Esophagus mucosa (tissue), 1 donor: ENCODE results near the gene BLOC1S3. TPM values are rescaled to one million over a fixed set of nuclear protein-coding genes. Genes with fewer than 3 reads are reported as not detected.
A peak's percentile ranks its signal among the peaks of the same experiment; 100 is the strongest.

Experiments used
- ATAC-seq: fragments of 200-7000 bp; cut with Tn5 transposase; one replicate; pipeline ENCODE4 v1.9.1; 2020
- total RNA-seq: library from RNA; stranded (reverse); gene quantifications from one replicate; pipeline ENCODE4 v1.2.4, GENCODE V29; 2023
- donor health status: DM: yes; HTN: yes; CAD: no.

BLOC1S3 gene
- total RNA-seq, 1 donor from 2014 or later = 8.8 TPM

DNA sequence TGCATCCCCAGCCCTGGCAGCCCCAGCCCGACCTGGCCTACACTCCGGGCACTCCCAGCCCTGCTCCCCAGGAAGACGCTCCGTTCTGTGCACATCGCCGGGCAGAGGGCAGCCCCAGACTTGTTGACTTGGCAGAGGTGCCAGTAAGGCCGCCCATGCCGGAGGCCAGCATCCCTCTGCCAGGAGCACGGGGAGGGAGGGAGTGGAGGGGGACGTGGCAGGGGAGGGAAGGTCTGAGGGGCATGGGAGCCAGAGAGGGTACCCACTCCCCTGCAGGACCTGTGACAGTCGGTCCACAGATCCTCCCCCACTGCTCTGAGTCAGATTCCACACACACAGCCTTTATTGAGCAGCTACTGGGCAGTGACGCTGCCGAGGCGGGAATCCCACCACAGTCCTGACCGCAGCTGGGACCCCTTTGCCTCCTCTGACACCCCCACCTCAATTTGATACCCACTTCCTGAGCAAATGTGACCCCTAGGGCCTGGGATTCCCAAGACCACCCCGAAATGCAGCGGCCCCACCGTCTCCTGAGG lies 15.9 kb upstream of the BLOC1S3 start:
- peak; percentile 62 for ATAC-seq

DNA sequence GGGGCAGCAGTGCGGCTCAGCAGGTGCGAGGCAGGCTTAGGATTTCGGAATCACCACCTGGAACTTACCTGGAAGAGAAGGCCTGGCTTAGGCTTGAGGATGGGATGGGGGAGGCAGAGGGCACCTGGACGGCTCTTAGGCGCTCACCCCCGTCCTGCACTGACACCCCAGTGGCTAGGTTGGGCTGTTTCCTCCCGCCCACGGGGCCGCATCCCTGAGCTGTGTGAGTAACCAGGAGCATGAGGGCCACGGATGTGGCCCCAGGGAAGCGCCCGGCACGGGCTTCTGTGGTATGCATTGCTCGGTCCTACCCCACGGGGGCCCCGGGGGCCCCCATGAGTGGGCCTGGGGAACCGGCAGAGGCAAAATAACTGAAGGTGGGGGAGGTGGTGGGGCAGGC lies 15.4 kb upstream of the BLOC1S3 start:
- peak; percentile 6 for ATAC-seq

DNA sequence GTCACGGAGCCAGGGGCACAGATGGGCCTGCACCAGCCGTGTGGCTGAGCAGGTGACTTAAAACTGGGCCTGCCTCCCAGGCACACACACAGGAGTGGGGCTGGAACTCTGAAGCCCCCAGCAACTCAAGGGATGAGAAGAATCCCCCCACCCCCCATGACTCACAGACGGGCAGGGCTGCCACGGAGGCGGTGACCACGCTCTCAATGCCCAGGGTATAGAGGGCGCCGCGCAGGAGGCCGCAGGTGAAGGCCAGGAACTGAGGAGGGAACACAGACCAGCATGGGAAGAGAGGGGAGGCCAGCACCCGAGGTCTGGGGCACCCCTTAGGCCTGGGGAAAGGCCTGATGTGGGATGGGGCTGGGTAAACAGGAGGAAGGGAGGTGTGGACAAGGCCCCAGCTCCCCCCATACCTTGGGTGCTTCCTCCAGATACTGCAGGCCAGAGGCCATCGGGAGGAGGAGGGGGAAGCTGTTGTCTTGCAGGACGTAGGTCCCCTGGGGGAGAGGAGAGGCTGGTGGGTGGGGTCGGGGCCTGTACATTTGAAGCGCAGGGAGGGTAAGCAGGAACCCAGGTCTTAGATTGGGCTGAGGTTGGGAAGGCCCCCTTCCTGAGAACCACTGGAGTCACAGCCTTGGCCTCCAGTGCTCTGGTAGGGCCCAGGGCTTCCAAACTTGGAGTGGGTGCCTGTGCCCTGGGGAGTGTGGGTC lies 14.7 kb upstream of the BLOC1S3 start:
- no peak for ATAC-seq

DNA sequence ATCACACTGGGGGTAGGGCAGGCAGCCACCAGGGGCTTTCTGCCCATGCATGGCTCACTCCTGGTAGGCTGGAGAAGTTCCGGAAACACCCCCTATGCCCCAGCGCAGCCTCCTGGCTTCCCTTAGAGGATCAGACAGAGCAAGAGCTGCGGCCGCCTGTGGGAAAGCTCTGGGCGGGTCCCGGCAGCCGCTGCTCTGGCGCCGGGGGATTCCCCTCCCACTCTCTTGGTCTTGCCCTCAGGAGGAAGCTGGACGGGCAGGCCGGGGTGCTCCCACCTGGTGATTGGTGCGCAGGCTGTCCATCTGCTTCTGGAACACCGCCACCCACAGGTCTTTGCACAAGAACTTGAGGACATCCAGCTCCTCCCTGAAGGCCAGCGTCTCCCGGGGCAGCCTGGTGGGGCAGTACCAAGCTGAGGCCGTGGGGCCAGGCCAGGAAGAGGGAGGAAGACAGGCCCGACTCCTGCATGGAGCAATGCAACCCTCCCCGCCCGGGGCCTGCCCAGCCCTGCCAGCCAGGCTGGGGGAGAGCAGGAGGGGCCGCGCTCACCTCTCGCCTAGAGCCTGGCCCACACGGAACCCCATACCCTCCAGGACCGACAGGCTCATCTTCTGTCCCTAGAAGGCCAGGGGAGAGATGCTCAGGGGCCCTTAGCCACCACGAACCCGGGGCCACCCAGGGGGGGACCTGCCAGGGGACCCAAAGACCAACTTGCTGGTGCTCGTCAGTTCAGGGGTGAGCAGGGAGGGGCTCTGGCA lies 13.8 kb upstream of the BLOC1S3 start:
- peak; percentile 56 for ATAC-seq

DNA sequence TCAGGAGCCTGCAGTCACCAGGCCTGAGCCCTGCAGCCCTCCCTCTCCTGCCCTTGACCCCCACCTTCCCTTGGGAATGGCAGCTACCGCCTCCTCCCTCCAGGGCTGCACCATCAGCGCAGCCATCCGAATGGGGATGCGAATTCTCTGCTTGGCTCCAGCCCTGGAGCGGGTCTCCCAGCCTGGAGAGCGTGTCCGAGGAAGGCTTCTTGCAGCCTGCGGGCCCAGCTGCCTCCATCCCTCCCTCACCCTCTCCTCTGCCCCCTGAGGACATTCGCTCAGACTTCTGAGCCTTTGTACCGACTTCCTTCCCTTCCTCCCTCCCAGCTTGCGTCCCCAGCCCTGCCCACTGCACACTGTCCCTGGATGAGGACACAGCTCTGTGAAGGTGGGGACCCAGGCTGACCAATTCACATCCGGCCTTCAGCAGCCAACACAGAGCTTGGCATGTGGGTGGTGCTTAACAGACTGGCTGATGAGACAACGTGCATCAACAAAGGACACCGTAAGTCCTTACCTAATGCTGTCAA lies 11.8 kb upstream of the BLOC1S3 start:
- no peak for ATAC-seq

DNA sequence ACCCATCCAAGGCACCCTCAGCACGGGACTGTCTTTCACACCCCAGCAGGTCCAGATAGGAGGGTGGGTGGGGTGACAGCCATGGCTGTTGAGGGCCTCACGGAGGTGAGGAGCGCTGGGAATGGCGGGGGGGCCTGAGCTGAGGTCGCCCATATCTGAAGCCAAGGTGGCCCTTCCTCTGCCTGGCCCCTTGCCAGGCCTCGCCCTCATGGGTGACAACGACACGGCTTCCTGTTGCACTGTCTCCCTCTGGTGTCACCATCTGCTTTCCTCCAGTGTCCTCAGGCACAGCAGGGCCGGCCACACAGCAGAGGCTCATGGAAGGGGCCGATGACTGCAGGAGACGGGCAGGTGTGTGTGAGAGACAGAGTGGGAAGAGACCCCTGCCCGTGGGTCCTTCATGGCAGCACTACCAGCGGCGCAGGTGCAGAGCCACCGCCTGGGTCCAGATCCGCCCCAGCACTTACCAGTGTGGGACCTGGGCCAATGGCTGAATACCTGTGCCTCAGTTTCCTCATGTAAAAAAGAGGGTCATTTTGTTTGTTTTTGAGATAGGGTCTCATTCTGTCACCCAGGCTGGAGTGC lies 9.7 kb upstream of the BLOC1S3 start:
- ATAC-seq = no peak

DNA sequence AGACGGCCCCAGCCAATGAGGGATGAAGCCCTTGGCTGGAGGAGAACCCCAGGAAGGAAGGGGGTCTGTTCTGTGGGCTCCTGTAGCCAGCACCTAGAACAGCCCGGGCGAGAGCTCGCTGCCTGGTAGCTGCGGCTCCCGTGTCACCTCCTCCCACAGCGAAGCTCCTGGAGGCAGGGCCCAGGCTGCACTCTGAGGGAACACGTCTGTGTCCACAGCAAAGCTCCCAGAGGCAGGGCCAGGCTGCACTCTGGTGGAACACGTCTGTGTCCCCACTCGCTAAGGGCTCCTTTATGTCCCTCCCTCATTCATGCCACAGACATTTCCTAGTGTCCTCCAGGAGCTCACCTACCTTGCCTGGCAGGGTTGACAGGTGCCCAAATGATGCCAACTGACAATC lies 9.0 kb upstream of the BLOC1S3 start:
- ATAC-seq = no peak

DNA sequence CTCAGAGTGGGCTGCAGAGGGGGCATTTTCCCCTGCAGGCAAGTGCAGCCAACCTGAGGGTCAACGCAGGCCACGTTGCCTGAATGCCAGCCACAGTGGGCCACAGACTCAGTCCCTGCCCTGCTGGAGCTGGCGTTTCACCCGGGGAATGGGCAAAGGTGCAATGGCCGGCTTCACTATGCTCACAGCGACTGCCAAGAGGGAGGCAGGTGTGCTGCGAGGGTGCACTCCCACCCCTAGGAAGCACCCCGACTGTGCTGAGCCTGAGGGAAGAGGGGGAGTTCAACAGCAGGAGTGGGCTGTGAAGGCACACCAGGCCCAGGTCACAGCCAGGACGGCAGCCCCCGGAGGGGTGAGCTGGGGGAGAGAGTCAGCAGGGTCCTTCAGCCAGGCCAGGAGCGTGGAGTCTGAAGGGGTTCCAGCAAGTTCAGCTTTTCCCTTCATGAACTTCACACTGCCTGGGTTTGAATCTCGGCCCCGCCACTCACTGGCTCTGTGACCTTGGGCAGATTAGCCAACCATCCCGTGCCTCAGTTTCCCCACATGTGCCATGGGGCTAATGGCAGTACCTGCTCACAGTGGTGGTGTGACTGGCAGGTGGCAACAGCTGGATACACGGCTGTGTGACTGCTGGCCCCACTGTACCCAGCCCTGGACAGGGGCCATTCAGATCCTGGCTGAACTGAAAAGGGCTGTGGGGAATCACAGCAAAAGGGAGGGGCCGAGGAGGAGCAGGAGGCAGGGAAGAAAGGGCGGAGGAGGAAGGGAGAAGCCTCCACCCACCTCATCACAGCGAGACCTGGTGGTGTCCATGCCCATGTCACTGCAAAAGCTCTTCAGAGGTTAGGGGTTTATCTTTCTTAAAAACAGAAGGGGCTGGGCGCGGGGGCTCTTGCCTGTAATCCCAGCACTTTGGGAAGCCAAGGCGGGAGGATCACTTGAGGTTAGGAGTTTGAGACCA lies 8.2 kb upstream of the BLOC1S3 start:
- ATAC-seq = peak; percentile 7

DNA sequence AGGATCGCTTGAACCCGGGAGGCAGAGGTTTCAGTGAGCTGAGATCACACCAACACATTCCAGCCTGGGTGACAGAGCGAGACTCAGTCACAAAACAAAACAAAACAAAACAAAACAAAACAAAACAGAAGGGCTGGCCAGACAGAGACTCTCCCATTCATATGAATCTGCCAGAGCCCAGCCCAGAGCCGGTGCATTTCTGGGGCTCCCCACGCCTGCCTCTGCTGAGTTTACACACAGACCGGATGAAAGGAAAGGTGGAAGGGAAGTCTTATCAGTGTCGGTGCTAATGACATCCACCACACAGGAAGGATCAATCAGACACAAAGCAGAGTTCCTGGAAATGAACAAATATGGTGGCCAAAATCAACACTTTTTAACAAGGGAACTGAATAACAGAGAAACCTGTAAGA lies 7.4 kb upstream of the BLOC1S3 start:
- peak; percentile 24 for ATAC-seq

DNA sequence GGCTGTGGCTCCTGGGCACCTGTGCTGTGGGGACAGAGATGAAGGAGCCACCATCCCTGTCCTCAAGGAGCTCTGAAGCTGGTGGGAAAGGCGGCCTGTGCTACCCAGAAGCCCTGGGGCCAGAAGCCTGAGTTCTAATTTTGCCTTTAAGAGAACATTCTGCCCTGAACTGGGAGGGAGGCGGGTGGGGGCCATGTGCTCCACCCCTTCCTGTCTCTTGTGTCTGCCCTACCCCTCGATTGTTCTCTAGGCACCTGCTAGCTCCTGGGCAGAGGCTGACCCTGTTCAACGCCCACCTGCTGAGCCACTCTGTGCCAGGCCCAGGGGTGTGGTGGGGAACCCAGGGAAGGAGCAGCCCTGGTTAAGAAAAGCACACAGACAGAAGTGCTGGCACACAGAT lies 6.4 kb upstream of the BLOC1S3 start:
- peak; percentile 12 for ATAC-seq

DNA sequence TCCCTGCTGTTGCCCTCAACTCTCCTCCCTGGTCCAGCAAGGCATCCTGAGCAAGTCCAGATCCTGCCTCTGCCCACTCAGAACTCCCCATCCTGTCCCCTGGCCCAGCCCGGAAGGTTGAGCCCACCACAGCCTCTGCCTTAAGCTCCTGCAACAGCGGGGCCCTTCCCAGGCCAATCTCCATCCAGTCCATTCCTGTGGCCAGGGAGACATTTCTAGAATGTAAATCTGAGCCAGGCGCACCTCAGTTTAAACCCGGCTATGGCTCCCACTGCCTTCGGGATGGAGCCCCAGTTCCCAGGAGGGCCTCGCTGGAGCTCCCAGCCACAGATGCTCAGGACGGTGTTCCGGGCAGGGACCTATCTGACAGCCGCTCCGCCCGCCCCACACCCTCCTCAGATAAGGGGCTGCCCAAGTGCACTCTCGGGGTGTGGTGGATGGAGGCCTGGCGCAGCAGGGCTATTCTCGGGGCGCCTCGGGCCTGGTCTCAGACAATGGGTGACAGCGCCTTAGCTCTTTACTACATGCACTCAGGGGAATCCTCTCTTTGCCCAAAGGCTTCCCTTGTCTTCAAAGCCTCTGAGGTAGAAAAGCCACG lies 5.9 kb upstream of the BLOC1S3 start:
- no peak for ATAC-seq

DNA sequence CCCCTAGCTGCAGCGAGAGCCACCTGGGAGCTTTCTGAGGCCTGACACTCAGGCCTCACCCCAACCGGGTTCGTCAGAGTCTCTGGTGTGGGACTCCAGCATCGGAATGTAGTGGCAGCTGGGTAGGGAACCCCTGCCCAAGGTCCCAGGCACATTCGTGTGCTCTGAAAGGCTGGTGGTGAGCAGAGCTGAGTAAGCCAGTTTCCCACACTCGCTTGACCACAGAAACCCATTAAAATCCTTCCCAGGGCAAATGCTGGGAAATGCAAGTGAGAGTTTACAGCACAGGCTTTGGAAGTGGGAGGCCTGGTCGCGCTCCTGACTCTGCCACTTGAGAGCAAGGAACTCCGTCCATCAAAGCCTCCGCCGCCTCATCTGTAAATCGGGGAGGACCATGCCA lies 4.8 kb upstream of the BLOC1S3 start:
- no peak for ATAC-seq

DNA sequence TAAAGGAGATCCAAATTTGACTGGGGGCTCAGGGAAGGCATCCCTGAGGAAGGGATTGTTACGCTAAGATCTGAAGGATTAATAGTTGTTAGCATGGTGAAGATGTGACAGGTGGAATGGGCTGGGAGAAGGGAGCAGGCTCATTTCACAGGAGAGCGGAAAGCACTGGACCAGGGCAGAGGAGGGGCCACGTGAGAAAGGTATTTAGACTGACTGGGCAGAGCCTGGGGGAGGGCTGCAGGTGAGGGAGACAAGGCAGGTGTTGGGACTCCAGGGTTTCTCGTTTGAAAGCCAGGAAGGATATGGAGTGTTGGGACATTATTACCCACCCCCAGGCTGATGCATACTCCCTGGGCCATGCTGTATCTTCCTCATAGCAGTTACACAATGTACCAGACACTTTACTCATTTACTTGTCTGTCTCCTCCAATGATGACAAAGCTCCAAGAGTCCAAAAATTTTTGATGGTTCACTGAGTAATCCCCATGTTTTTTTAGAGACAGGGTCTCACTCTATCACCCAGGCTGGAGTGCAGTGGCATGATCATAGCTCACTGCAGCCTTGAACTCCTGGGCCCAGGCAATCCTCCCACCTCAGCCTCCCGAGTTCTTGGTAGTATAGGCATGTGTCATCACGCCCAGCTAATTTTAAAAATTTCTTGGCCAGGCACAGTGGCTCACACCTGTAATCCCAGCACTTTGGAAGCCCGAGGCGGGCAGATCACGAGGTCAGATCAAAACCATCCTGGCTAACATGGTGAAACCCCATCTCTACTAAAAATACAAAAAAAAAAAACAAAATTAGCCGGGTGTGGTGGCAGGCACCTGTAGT lies 2.9 kb upstream of the BLOC1S3 start:
- ATAC-seq = no peak

DNA sequence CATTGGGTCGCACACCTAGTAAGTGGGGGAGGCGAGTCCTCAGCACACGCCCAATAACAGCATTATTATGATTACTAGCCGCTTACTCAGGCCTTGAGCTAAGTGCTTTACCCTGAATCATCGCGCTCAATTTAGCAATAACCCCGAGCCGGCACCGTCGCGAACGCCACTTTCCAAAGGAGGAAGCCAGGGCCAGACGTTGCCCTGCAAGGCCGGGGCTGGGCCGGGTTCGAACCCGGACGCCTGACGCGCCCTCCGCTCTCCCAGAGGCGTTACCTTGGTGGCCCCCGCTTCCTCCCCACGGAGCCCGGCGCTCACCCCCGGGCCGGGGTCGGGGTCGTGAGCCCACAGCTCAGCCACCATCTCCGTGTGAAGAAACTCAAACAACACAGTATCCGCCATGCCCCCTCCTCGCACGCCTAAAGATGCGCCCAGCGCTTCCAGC lies 745 bp upstream of the BLOC1S3 start, which contains the start of gene TRAPPC6A:
Gene TRAPPC6A (minus strand): TSS at position 421 of the 445 bp plus-strand sequence. CDS start 19 bp downstream, at position 402.
- peak; percentile 51 for ATAC-seq

DNA sequence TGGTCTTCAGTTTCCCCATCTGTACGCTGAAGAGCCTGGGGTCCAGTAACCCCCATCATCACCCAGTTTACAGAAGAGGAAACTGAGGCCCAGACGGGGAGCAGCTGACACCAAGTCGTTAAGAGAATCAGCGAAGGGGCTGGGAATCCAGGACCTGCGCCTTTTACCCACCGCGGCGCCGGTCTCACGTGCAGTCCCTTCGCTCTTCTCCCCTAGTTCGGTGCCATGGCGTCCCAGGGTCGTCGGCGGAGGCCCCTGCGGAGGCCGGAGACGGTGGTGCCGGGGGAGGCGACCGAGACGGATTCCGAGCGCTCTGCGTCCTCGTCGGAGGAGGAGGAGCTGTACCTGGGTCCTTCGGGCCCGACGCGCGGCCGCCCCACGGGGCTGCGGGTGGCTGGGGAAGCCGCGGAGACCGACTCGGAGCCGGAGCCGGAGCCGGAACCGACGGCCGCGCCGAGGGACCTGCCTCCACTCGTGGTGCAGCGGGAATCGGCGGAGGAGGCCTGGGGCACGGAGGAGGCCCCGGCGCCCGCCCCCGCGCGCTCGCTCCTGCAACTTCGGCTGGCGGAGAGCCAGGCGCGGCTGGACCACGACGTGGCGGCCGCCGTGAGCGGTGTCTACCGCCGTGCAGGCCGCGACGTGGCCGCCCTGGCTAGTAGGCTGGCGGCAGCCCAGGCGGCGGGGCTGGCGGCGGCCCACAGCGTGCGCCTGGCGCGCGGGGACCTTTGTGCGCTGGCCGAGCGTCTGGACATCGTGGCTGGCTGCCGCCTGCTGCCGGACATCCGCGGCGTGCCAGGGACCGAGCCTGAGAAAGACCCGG lies 698 bp downstream of the BLOC1S3 start:
- no peak for ATAC-seq

DNA sequence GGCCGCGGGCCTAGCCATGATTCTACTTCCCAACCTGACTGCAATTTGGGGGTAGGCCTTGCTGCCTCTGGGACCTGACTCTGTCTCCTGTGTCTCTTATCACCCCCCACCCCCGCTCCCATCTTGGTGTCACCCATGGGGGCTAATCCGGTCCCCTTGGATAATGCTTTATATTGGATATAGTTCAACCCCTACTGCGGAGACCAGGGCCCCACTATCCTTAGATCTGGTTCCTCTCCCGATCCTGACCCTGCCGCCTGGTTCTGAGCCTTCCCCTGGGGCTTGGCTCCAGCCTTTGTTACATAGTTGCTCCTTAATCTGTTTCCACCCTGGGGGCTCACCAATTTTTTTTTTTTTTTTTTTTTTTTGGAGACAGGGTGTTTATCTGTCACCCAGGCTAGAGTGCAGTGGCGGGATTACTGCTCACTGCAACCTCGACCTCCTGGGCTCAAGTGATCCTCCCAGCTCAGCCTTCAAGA lies 1.3 kb downstream of the BLOC1S3 start:
- no peak for ATAC-seq

DNA sequence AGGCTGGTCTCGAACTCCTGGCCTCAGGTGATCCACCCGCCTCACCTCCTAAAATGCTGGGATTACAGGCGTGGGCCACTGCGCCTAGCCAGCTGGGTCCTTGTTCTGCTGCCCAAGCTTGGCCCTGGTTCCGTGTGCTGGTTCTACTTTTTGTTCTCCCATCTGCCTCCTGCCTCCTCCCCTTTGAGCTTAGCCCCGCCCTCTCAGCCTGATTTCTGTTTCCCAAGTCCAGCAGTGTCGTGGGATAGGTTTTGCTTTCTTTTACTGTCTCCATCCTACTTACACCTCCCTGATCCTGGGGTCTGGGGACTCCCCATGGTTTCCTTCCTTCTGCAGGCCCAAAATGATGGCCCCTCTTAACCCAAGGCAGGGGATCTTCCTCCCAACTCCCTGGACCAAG lies 2.4 kb downstream of the BLOC1S3 start:
- no peak for ATAC-seq

DNA sequence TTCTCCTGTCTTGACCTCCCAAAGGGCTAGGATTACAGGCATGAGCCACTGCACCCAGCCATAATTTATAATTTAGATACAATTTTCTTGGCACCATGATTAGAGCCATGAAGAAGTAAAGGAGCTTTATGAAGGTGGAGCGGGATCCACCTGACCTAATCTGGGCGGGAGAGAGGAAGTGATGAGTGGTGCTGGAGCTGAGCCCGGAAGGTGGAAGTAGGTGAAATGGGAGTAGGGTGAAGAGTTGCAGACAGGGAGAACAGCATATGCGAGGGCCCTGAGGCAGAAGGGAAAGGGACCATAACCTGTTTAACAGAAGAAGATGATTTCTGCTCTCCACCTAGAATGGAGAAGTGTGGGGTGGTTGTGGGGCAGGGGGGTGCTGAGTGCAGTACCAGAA lies 4.2 kb downstream of the BLOC1S3 start:
- no peak for ATAC-seq

DNA sequence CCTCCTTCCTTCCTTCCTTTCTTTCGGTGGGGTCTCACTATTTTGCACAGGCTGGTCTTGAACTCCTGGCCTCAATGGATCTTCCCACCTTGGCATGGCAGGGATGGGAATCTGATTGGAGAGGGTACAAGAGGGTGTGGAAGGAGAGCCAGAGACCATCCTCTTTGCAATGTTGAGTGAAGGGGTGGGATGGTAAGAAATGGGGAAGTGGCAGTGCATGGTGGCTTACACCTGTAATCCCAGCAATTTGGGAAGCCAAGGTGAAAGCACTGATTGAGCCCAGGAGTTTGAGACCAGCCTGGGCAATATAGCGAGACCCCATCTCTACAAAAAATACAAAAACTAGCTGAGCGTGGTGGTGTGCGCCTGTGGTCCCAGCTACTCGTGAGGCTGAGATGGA lies 5.5 kb downstream of the BLOC1S3 start:
- no peak for ATAC-seq
